Trophoblast cell (in vitro differentiated cells and primary cell): ENCODE results near the gene TYROBP. TPM values are rescaled to one million over a fixed set of nuclear protein-coding genes. Genes with fewer than 3 reads are reported as not detected.
A peak's percentile ranks its signal among the peaks of the same experiment; 100 is the strongest.
"Not testable (repeated sequence)": the region's sequence is repeated elsewhere in the genome, so short reads cannot be mapped to it uniquely, and the experiment has no call there.

ENCODE experiments used
- DNase-seq, 2 donors: peaks; one replicate each; pipeline ENCODE4 v3.0.0-alpha.2; 2016
- H2AFZ ChIP-seq: 2 replicates; pipeline ENCODE4 v1.6.1; 2013; ENCODE audit warnings: low read length, moderate library complexity, mild to moderate bottlenecking; ENCODE audit not compliant: insufficient read depth, poor library complexity
- H2AK5ac ChIP-seq: 2 replicates; pipeline ENCODE4 v1.6.1; 2013; ENCODE audit warnings: mild to moderate bottlenecking, low read length
- H2BK120ac ChIP-seq: 2 replicates; pipeline ENCODE4 v1.6.1; 2013; ENCODE audit warnings: low read length, mild to moderate bottlenecking, moderate library complexity; ENCODE audit not compliant: insufficient read depth, poor library complexity
- H2BK12ac ChIP-seq: 2 replicates; pipeline ENCODE4 v1.6.1; 2013; ENCODE audit warnings: mild to moderate bottlenecking, low read length, moderate library complexity
- H2BK5ac ChIP-seq: 2 replicates; pipeline ENCODE4 v1.6.1; 2013; ENCODE audit warnings: low read length, low read depth, moderate library complexity, mild to moderate bottlenecking; ENCODE audit not compliant: poor library complexity
- H3K14ac ChIP-seq: 2 replicates; pipeline ENCODE4 v1.6.1; 2013; ENCODE audit warnings: mild to moderate bottlenecking, low read length
- H3K18ac ChIP-seq: 2 replicates; pipeline ENCODE4 v1.6.1; 2013; ENCODE audit warnings: mild to moderate bottlenecking, low read length
- H3K23ac ChIP-seq: 2 replicates; pipeline ENCODE4 v1.6.1; 2013; ENCODE audit warnings: low read length
- H3K27ac ChIP-seq: 2 replicates; pipeline ENCODE4 v1.5.1; 2013; ENCODE audit warnings: low read depth, mild to moderate bottlenecking, inconsistent platforms, low read length, moderate library complexity
- H3K27me3 ChIP-seq: 2 replicates; pipeline ENCODE4 v1.6.1; 2013; ENCODE audit warnings: inconsistent platforms, mild to moderate bottlenecking, low read length, moderate library complexity; ENCODE audit not compliant: insufficient read depth
- H3K36me3 ChIP-seq, 2 experiments: 1 replicate in 1 of 2; 2 replicates in 1 of 2; pipeline ENCODE4 v1.6.1; 2013; ENCODE audit warnings: low read length in 2 of 2, mild to moderate bottlenecking in 2 of 2, moderate library complexity in 1 of 2; ENCODE audit not compliant: insufficient read depth in 2 of 2, control insufficient read depth in 1 of 2
- H3K4ac ChIP-seq: 2 replicates; pipeline ENCODE4 v1.6.1; 2013; ENCODE audit warnings: low read depth, mild to moderate bottlenecking, low read length, moderate library complexity
- H3K4me1 ChIP-seq, 2 experiments: 1 replicate in 1 of 2; 2 replicates in 1 of 2; pipeline ENCODE4 v1.6.1; 2013; ENCODE audit warnings: low read length in 2 of 2, mild to moderate bottlenecking in 2 of 2, moderate library complexity in 1 of 2; ENCODE audit not compliant: insufficient read depth in 2 of 2, control insufficient read depth in 1 of 2
- H3K4me2 ChIP-seq: 2 replicates; pipeline ENCODE4 v1.6.1; 2013; ENCODE audit warnings: inconsistent platforms, mild to moderate bottlenecking, low read length, moderate library complexity
- H3K4me3 ChIP-seq: 2 replicates; pipeline ENCODE4 v1.5.1; 2013; ENCODE audit warnings: mild to moderate bottlenecking, low read depth, low read length, inconsistent platforms
- H3K79me1 ChIP-seq: one replicate; pipeline ENCODE4 v1.6.1; 2013; ENCODE audit warnings: low read length
- H3K79me2 ChIP-seq: 2 replicates; pipeline ENCODE4 v1.6.1; 2013; ENCODE audit warnings: low read length, mild to moderate bottlenecking; ENCODE audit not compliant: control insufficient read depth, insufficient read depth, poor library complexity
- H3K9ac ChIP-seq: 2 replicates; pipeline ENCODE4 v1.6.1; 2013; ENCODE audit warnings: mild to moderate bottlenecking, low read length
- H3K9me3 ChIP-seq: 2 replicates; pipeline ENCODE4 v1.6.1; 2013; ENCODE audit warnings: low read depth, mild to moderate bottlenecking, control low read depth, inconsistent platforms, low read length; ENCODE audit not compliant: insufficient read depth
- H4K12ac ChIP-seq: 2 replicates; pipeline ENCODE4 v1.6.1; 2013; ENCODE audit warnings: low read depth, mild to moderate bottlenecking, low read length, moderate library complexity
- H4K8ac ChIP-seq: 2 replicates; pipeline ENCODE4 v1.6.1; 2013; ENCODE audit warnings: low read depth, mild to moderate bottlenecking, low read length, moderate library complexity
- H4K91ac ChIP-seq: one replicate; pipeline ENCODE4 v1.6.1; 2013; ENCODE audit warnings: low read depth, mild to moderate bottlenecking, low read length, moderate library complexity
- WGBS: extraction: QIAGEN DNeasy Blood & Tissue Kit; methylation state at CpG from one replicate; pipeline ENCODE4 v1.1.7; 2013; ENCODE audit warnings: missing lambda C conversion rate; ENCODE audit not compliant: insufficient read length, insufficient coverage; ENCODE audit errors: extremely low coverage; 5-methylcytosine and 5-hydroxymethylcytosine counted together
- polyA plus RNA-seq: library from polyadenylated mRNA; stranded (reverse); fragments of 200-250 nt; gene quantifications from 2 replicates; pipeline ENCODE4 v1.2.3, GENCODE V29; 2013

TYROBP gene
- polyA plus RNA-seq: 0.31 TPM in 1 of 2 replicates, not detected in the other

DNA sequence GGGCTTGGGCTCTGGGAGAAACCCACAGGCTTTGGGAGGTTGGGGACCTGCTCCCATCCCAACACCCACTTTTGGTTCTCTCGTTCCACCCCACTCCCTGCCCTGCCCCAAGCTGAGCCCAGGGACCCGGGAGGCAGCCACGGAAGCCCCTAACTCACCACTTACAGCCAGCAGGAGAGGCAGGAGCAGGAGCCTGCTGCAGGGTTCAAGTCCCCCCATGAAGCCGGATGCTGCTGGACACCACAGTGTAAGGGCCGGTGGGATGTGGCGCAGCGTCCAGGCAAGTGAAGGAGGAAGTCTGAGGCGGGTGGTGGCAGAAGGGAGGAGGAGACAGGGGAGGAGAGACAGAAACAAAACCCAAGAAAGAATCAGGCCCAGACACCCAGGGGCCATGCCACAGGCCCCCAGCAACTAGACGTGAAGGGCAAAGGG is at the start of gene TYROBP:
Gene TYROBP, minus strand, starts transcription at position 286 of the 432 bp plus-strand sequence. Its CDS starts 67 bp downstream, at position 219.
- Histone ChIP-seq H3K4ac (no peak within 1 kb of the TSS), H3K18ac (no peak within 1 kb of the TSS), H3K36me3 (no peaks in the 10 kb centered on the region), H2BK120ac (no peak within 1 kb of the TSS), H3K9me3 (no peaks in the 10 kb centered on the region), H2BK5ac (no peak within 1 kb of the TSS), H3K79me1 (no peaks in the 10 kb centered on the region), H3K9ac (no peak within 1 kb of the TSS), H3K79me2 (no peaks in the 10 kb centered on the region), H2BK12ac (no peak within 1 kb of the TSS), H3K4me2 (no peak within 1 kb of the TSS), H3K27ac (no peak within 1 kb of the TSS), H3K4me1 (peaks cover 5 to 6% of the 10 kb centered on the region in 2 experiments), H4K8ac (no peak within 1 kb of the TSS), H3K27me3 (no peaks in the 10 kb centered on the region), H2AFZ (no peak within 1 kb of the TSS), H2AK5ac (no peak within 1 kb of the TSS), H3K23ac (no peak within 1 kb of the TSS), H3K14ac (no peak within 1 kb of the TSS), H4K12ac (no peak within 1 kb of the TSS), H3K4me3 (no peak within 1 kb of the TSS), H4K91ac (no peak within 1 kb of the TSS)
- DNase-seq: no peak
- no CpG with 5 or more reads among the region's 9 CpGs for WGBS

DNA sequence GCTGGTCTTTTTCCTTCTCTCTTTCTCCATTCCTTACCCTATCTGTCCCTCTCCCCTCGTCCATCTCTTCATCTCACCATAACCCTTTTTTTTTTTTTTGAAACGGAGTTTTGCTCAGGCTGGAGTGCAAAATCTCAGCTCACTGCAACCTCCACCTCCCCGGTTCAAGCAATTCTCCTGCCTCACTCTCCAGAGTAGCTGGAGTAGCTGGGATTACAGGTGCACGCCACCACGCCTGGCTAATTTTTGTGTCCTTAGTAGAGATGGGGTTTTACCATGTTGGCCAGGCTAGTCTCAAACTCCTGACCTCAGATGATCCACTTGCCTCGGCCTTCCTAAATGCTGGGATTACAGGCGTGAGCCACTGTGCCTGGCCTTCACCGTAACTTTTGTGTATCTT is 49.3 kb upstream of the TYROBP start:
- WGBS: 100% methylated on average over 1 of the region's 8 CpGs
- H3K79me1 ChIP-seq, H3K14ac ChIP-seq: not testable (repeated sequence)

DNA sequence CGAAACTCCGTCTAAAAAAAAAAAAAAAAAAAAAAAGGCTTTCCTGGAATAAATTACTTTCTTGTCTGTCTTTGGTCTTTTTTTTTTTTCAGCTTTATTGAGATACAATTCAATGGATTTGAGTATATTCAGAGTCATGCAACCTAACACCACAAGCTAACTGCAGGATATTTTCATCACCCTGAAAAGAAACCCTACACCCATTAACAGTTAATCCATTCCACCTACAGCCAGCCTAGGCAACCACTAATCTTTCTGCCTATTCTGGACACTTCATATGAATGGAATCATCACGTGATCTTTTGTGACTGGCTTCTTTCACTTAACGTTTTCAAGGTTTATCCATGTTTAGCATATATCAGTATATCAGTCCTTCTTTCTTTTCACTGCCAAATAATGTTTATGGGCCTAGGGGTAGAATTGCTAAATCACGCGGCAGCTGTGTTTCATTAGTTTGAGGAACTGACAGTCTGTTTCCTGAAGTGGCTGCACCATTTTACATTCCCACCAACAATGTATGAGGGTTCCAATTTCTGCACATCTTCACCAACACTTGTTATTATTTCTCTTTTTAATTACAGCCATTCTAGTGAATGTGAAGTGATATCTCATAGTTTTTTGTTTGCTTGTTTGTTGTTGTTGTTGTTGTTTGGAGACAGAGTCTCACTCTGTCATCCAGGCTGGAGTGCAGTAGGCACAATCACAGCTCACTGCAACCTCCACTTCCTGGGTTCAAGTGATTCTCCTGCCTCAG is 48.0 kb upstream of the TYROBP start:
- Histone ChIP-seq H3K9me3 (peaks cover 5% of the 10 kb centered on the region), H2BK12ac (no peak overlapping the region), H2BK5ac (no peak overlapping the region), H3K79me2 (no peaks in the 10 kb centered on the region), H4K8ac (no peak overlapping the region), H3K23ac (no peak overlapping the region), H3K4me1 (no peaks in the 10 kb centered on the region), H3K4me3 (no peak overlapping the region), H2BK120ac (no peak overlapping the region), H3K4ac (no peak overlapping the region), H3K14ac (no peak overlapping the region), H4K12ac (no peak overlapping the region), H3K27ac (no peak overlapping the region), H4K91ac (no peak overlapping the region), H3K18ac (no peak overlapping the region), H3K4me2 (no peak overlapping the region), H2AK5ac (no peak overlapping the region), H3K36me3 (no peaks in the 10 kb centered on the region), H3K27me3 (peaks cover 22% of the 10 kb centered on the region), H2AFZ (no peak overlapping the region), H3K79me1 (no peaks in the 10 kb centered on the region), H3K9ac (no peak overlapping the region)
- WGBS: no CpG with 5 or more reads among the region's 6 CpGs
- peak in 1 of 2 donors; percentile 11 for DNase-seq

More for the DNA sequence above, 49.3 kb upstream of the TYROBP start:
- H2BK120ac ChIP-seq, H2AK5ac ChIP-seq, H3K36me3 ChIP-seq, H3K4me3 ChIP-seq, H4K8ac ChIP-seq, H3K27ac ChIP-seq, H3K9me3 ChIP-seq, H3K9ac ChIP-seq, H4K12ac ChIP-seq, H3K79me2 ChIP-seq, H3K23ac ChIP-seq, H2BK12ac ChIP-seq, H3K18ac ChIP-seq, H3K4me1 ChIP-seq, DNase-seq, H3K4me2 ChIP-seq, H4K91ac ChIP-seq, H2BK5ac ChIP-seq, H2AFZ ChIP-seq, H3K4ac ChIP-seq: not testable (repeated sequence)
- H3K27me3 ChIP-seq: peaks cover 22% of the 10 kb centered on the region

- H2BK12ac ChIP-seq: no peak overlapping the region
- no peak overlapping the region for H2BK5ac ChIP-seq
Measured at GRCh38 chr19:35949131-35949530, 41.0 kb upstream of the TYROBP start.

More at GRCh38 chr19:35949131-35949530, 41.0 kb upstream of the TYROBP start:
- H3K23ac ChIP-seq: no peak overlapping the region
- no peak overlapping the region for H3K27ac ChIP-seq
- H4K8ac ChIP-seq: no peak overlapping the region
- no peaks in the 10 kb centered on the region for H3K79me2 ChIP-seq
- H3K9ac ChIP-seq: no peak overlapping the region
- H3K4me3 ChIP-seq: no peak overlapping the region
- no peak overlapping the region for H4K12ac ChIP-seq
- H3K4me2 ChIP-seq: no peak overlapping the region
- no peak overlapping the region for H2BK120ac ChIP-seq
- H3K79me1 ChIP-seq: no peaks in the 10 kb centered on the region
- no peak overlapping the region for H3K14ac ChIP-seq
- no peak for DNase-seq
- H2AFZ ChIP-seq: no peak overlapping the region
- H3K4me1 ChIP-seq: no peaks in the 10 kb centered on the region
- H2AK5ac ChIP-seq: no peak overlapping the region
- no peaks in the 10 kb centered on the region for H3K27me3 ChIP-seq
- H4K91ac ChIP-seq: no peak overlapping the region
- WGBS: no CpG with 5 or more reads among the region's 2 CpGs
- no peak overlapping the region for H3K4ac ChIP-seq
- no peak overlapping the region for H3K18ac ChIP-seq
- H3K36me3 ChIP-seq: peaks cover 7 to 8% of the 10 kb centered on the region in 2 experiments
- peaks cover 1% of the 10 kb centered on the region for H3K9me3 ChIP-seq
